Activated CD4-positive, alpha-beta T cell treated with anti-CD3 and anti-CD28 coated beads for 1 hour (primary cell): ENCODE measurements around the gene S100A3.
"Not testable (repeated sequence)": the region's sequence is repeated elsewhere in the genome, so short reads cannot be mapped to it uniquely, and the experiment has no call there.

Experiments
- DNase-seq: peaks from one replicate; pipeline ENCODE4 v3.0.0-alpha.2; 2020

The S100A3 gene

GRCh38 chr1:153568367-153569099, 19.5 kb upstream of the S100A3 start:
- DNase-seq, result peak; percentile 73

- DNase-seq, result no peak
Observed at GRCh38 chr1:153567621-153568366, 18.7 kb upstream of the S100A3 start.

- peak; percentile 80 for DNase-seq
Observed at GRCh38 chr1:153566414-153567371, 17.6 kb upstream of the S100A3 start.

GRCh38 chr1:153565529-153566374, 16.7 kb upstream of the S100A3 start, which contains the start of gene S100A2:
TSS of gene S100A2 (minus strand) at chr1:153565844. CDS start at chr1:153563877, 1,967 bp downstream.
- peak; percentile 32 for DNase-seq

GRCh38 chr1:153563991-153564390, 14.9 kb upstream of the S100A3 start:
- DNase-seq, result no peak

- no peak for DNase-seq
Observed at GRCh38 chr1:153563483-153563901, 14.4 kb upstream of the S100A3 start.

- not testable (repeated sequence) for DNase-seq
Observed at GRCh38 chr1:153562021-153562420, 13.0 kb upstream of the S100A3 start.

- DNase-seq, result no peak
Observed at GRCh38 chr1:153561466-153561985, 12.5 kb upstream of the S100A3 start.

GRCh38 chr1:153560771-153561465, 11.9 kb upstream of the S100A3 start:
- no peak for DNase-seq

- no peak for DNase-seq
Observed at GRCh38 chr1:153560241-153560640, 11.2 kb upstream of the S100A3 start.

GRCh38 chr1:153557877-153558276, 8.8 kb upstream of the S100A3 start:
- DNase-seq, result no peak

- no peak for DNase-seq
Observed at GRCh38 chr1:153556348-153556747, 7.3 kb upstream of the S100A3 start.

GRCh38 chr1:153553830-153554541, 4.9 kb upstream of the S100A3 start:
- no peak for DNase-seq

- DNase-seq, result no peak
Observed at GRCh38 chr1:153553096-153553495, 4.0 kb upstream of the S100A3 start.

- no peak for DNase-seq
Observed at GRCh38 chr1:153552335-153552734, 3.3 kb upstream of the S100A3 start.

- no peak for DNase-seq
Observed at GRCh38 chr1:153550827-153551500, 1.9 kb upstream of the S100A3 start.

GRCh38 chr1:153550398-153550758, 1.3 kb upstream of the S100A3 start:
- DNase-seq, result no peak

GRCh38 chr1:153549741-153550397, 811 bp upstream of the S100A3 start:
- DNase-seq, result no peak
